Stomach (tissue), 9 donors: Measurements from ENCODE around the gene SORCS2. TPM values are rescaled to one million over a fixed set of nuclear protein-coding genes. Genes with fewer than 3 reads are reported as not detected.

Experiments used
- DNase-seq, 2 donors: peaks; one replicate each; pipeline versions ENCODE4 v3.0.0 to v3.0.0-alpha.2; 2013 to 2019
- H3K27ac ChIP-seq, 5 donors: fragments of 200-600 bp in 4 of 5; sonication (generic) in 4 of 5; one replicate each; pipeline ENCODE4 v1.5.1; 2013 to 2019; ENCODE audit warnings: mild to moderate bottlenecking in 1 of 5, moderate library complexity in 1 of 5
- H3K27me3 ChIP-seq, 3 donors: fragments of 200-600 bp; sonication (generic); one replicate each; pipeline ENCODE4 v1.5.1; 2017 to 2019; ENCODE audit warnings: mixed run types in 1 of 3
- H3K36me3 ChIP-seq, 4 donors: fragments of 200-600 bp; sonication (generic); 1 replicate in 3 of 4; 2 replicates in 1 of 4; pipeline ENCODE4 v1.5.1; 2016 to 2019
- H3K4me1 ChIP-seq, 4 donors: fragments of 200-600 bp; sonication (generic); one replicate each; pipeline ENCODE4 v1.5.1; 2016 to 2019
- H3K4me3 ChIP-seq, 4 donors: fragments of 200-600 bp; sonication (generic) in 3 of 4; one replicate each; pipeline ENCODE4 v1.5.1; 2016 to 2019; ENCODE audit warnings: mild to moderate bottlenecking in 1 of 4
- H3K9me3 ChIP-seq, 4 donors: fragments of 200-600 bp; sonication (generic); one replicate each; pipeline ENCODE4 v1.5.1; 2016 to 2019
- CTCF ChIP-seq, 7 experiments: fragments of 450-650 bp in 4 of 7; fragments of 200-600 bp in 3 of 7; sonication (generic) in 3 of 7; IDR thresholded peaks; one replicate each; pipeline ENCODE4 v1.5.1; 2016 to 2019; ENCODE audit warnings: antibody characterized with exemption in 7 of 7, control low read depth in 2 of 7, mild to moderate bottlenecking in 1 of 7
- EP300 ChIP-seq: sonication (generic); formaldehyde crosslinking; IDR thresholded peaks from one replicate; pipeline ENCODE4 v1.6.1; 2017; ENCODE audit warnings: antibody characterized with exemption
- POLR2A ChIP-seq, 4 donors: fragments of 450-650 bp; IDR thresholded peaks; one replicate each; pipeline ENCODE4 v1.6.1; 2016; ENCODE audit warnings: antibody characterized with exemption in 4 of 4, control low read depth in 2 of 4, mild to moderate bottlenecking in 1 of 4, moderate library complexity in 1 of 4
- POLR2AphosphoS5 ChIP-seq, 3 donors: sonication (generic); formaldehyde crosslinking; IDR thresholded peaks; one replicate each; pipeline ENCODE4 v1.6.1; 2016; ENCODE audit warnings: antibody characterized with exemption in 3 of 3
- WGBS, 5 donors: extraction: QIAGEN DNeasy Blood & Tissue Kit in 3 of 5; methylation state at CpG; one replicate each; pipeline versions ENCODE4 v1.1.5 to v1.1.7; 2013 to 2018; 5-methylcytosine and 5-hydroxymethylcytosine counted together
- intact Hi-C: fragments of 100-400 bp; cut with DNase I; formaldehyde crosslinking; loops from one replicate; pipeline ENCODE4 v1.15.1; 2023; ENCODE audit warnings: low total_unique reads
- polyA plus RNA-seq, 3 donors: library from polyadenylated mRNA; stranded (reverse); fragments of 200-250 nt; gene quantifications; one replicate each; pipeline ENCODE4 v1.2.3, GENCODE V29; 2013
- total RNA-seq, 5 donors: library from RNA; depleted of rRNA; stranded (reverse); fragments of >200 nt; gene quantifications; one replicate each; pipeline versions ENCODE4 v1.1.0 to v1.2.3, GENCODE V29; 2014 to 2016
- donor health status: healthy with polysubstance abuse.
- donor health status: Bipolar disorder and iron deficiency.
- donor health status: healthy.

SORCS2 gene
- total and polyA plus RNA-seq, 8 donors: under 0.01 to 13.0 (median 0.50) TPM; not detected in 1

GRCh38 chr4:7549866-7550265, 357.5 kb downstream of the SORCS2 start:
- 68 to 88% (median 79%) methylated on average over 6 to 7 of the region's 7 CpGs for WGBS, 5 donors
- intact Hi-C loops: no loop called here
- DNase-seq: no peak

GRCh38 chr4:7552466-7552865, 360.1 kb downstream of the SORCS2 start:
- no peaks in the 10 kb centered on the region for H3K36me3 ChIP-seq
- WGBS, 5 donors: 53 to 76% (median 68%) methylated on average over 3 of the region's 3 CpGs
- DNase-seq: no peak
- TF ChIP-seq POLR2A (IDR thresholded peaks at IDR 0.05) (no peak), POLR2AphosphoS5 (IDR thresholded peaks at IDR 0.05) (no peak)
- peaks cover 12 to 46% (median 35%) of the 10 kb centered on the region in 4 donors for H3K9me3 ChIP-seq
- no peaks in the 10 kb centered on the region for H3K27me3 ChIP-seq
- H3K4me1 ChIP-seq: peaks cover 0 to 4% (median 0%) of the 10 kb centered on the region in 4 donors
- intact Hi-C loops: no loop called here
- H3K27ac ChIP-seq: no peak overlapping the region
- H3K4me3 ChIP-seq: no peak overlapping the region

More at GRCh38 chr4:7549866-7550265, 357.5 kb downstream of the SORCS2 start:
- Histone ChIP-seq H3K4me1 (peaks cover 0 to 13% (median 3%) of the 10 kb centered on the region in 4 donors), H3K4me3 (no peak overlapping the region), H3K9me3 (peaks cover 12 to 35% (median 27%) of the 10 kb centered on the region in 4 donors), H3K36me3 (no peaks in the 10 kb centered on the region), H3K27ac (no peak overlapping the region), H3K27me3 (no peaks in the 10 kb centered on the region)
- TF ChIP-seq POLR2A (IDR thresholded peaks at IDR 0.05): no peak

GRCh38 chr4:7553280-7553679, 360.9 kb downstream of the SORCS2 start:
- WGBS, 5 donors: 85 to 94% (median 88%) methylated on average over 1 of the region's 1 CpG
- H3K9me3 ChIP-seq: peaks cover 12 to 46% (median 35%) of the 10 kb centered on the region in 4 donors
- H3K4me3 ChIP-seq: no peak overlapping the region
- no peaks in the 10 kb centered on the region for H3K36me3 ChIP-seq
- DNase-seq: no peak
- H3K4me1 ChIP-seq: no peaks in the 10 kb centered on the region
- intact Hi-C loops: no loop called here
- H3K27me3 ChIP-seq: no peaks in the 10 kb centered on the region
- TF ChIP-seq CTCF (IDR thresholded peaks at IDR 0.05) (no peak), POLR2AphosphoS5 (IDR thresholded peaks at IDR 0.05) (no peak), POLR2A (IDR thresholded peaks at IDR 0.05) (no peak), EP300 (no peak)
- no peak overlapping the region for H3K27ac ChIP-seq

GRCh38 chr4:7554905-7555304, 362.6 kb downstream of the SORCS2 start:
- peaks cover 12 to 46% (median 35%) of the 10 kb centered on the region in 4 donors for H3K9me3 ChIP-seq
- no peak for DNase-seq
- WGBS, 5 donors: 48 to 100% (median 68%) methylated on average over 1 to 3 of the region's 3 CpGs
- no peak overlapping the region for H3K27ac ChIP-seq
- intact Hi-C loops: no loop called here
- no peak overlapping the region for H3K4me3 ChIP-seq
- TF ChIP-seq POLR2AphosphoS5 (IDR thresholded peaks at IDR 0.05): no peak
- H3K4me1 ChIP-seq: no peaks in the 10 kb centered on the region
- no peaks in the 10 kb centered on the region for H3K36me3 ChIP-seq
- peaks cover 0 to 11% (median 3%) of the 10 kb centered on the region in 3 donors for H3K27me3 ChIP-seq

GRCh38 chr4:7556558-7556957, 364.2 kb downstream of the SORCS2 start:
- Histone ChIP-seq H3K36me3 (no peaks in the 10 kb centered on the region), H3K27ac (no peak overlapping the region), H3K9me3 (peaks cover 12 to 41% (median 35%) of the 10 kb centered on the region in 4 donors), H3K4me3 (no peak overlapping the region), H3K4me1 (no peaks in the 10 kb centered on the region), H3K27me3 (peaks cover 0 to 12% (median 3%) of the 10 kb centered on the region in 3 donors)
- intact Hi-C loops: no loop called here
- DNase-seq: no peak
- no peak for TF ChIP-seq POLR2A (IDR thresholded peaks at IDR 0.05)
- TF ChIP-seq POLR2AphosphoS5 (IDR thresholded peaks at IDR 0.05): no peak
- TF ChIP-seq CTCF (IDR thresholded peaks at IDR 0.05): no peak
- no peak for TF ChIP-seq EP300

- DNase-seq: no peak
- TF ChIP-seq CTCF (IDR thresholded peaks at IDR 0.05) (no peak), POLR2AphosphoS5 (IDR thresholded peaks at IDR 0.05) (no peak), POLR2A (IDR thresholded peaks at IDR 0.05) (no peak), EP300 (no peak)
These were observed 365.1 kb downstream of the SORCS2 start for GRCh38 chr4:7557456-7557855.

More at GRCh38 chr4:7557456-7557855, 365.1 kb downstream of the SORCS2 start:
- no peak overlapping the region for H3K27ac ChIP-seq
- H3K36me3 ChIP-seq: no peaks in the 10 kb centered on the region
- 63 to 74% (median 71%) methylated on average over 7 of the region's 7 CpGs for WGBS, 5 donors
- no peak overlapping the region for H3K4me3 ChIP-seq
- intact Hi-C loops: no loop called here
- peaks cover 0 to 12% (median 3%) of the 10 kb centered on the region in 3 donors for H3K27me3 ChIP-seq
- no peaks in the 10 kb centered on the region for H3K4me1 ChIP-seq
- H3K9me3 ChIP-seq: peaks cover 12 to 35% (median 29%) of the 10 kb centered on the region in 4 donors
